Liver (tissue), 9 donors: Measurements from ENCODE around the gene PLXDC2. TPM values are rescaled to one million over a fixed set of nuclear protein-coding genes. Genes with fewer than 3 reads are reported as not detected.

Experiments
- DNase-seq: peaks from one replicate; pipeline ENCODE4 v3.0.0-alpha.2; 2017; ENCODE audit warnings: low spot score
- H3K27ac ChIP-seq, 2 donors: one replicate each; pipeline ENCODE4 v1.7.0; 2013; ENCODE audit warnings: inconsistent platforms in 2 of 2, low read length in 2 of 2, control low read depth in 1 of 2, low read depth in 1 of 2, mild to moderate bottlenecking in 1 of 2
- H3K27me3 ChIP-seq, 4 donors: one replicate each; pipeline versions ENCODE4 v1.6.1 to v1.7.0; 2013; ENCODE audit warnings: low read length in 3 of 4, inconsistent platforms in 1 of 4, mild to moderate bottlenecking in 1 of 4, moderate library complexity in 1 of 4; ENCODE audit not compliant: control insufficient read depth in 4 of 4, insufficient read depth in 4 of 4
- H3K36me3 ChIP-seq, 4 donors: one replicate each; pipeline versions ENCODE4 v1.6.1 to v1.7.0; 2013; ENCODE audit warnings: low read length in 3 of 4, mild to moderate bottlenecking in 3 of 4, low read depth in 1 of 4, moderate library complexity in 1 of 4; ENCODE audit not compliant: control insufficient read depth in 4 of 4, insufficient read depth in 3 of 4
- H3K4me1 ChIP-seq, 4 donors: one replicate each; pipeline versions ENCODE4 v1.6.1 to v1.7.0; 2013; ENCODE audit warnings: low read length in 3 of 4, mild to moderate bottlenecking in 3 of 4, moderate library complexity in 1 of 4; ENCODE audit not compliant: control insufficient read depth in 4 of 4, insufficient read depth in 4 of 4
- H3K4me3 ChIP-seq, 3 donors: one replicate each; pipeline versions ENCODE4 v1.6.1 to v1.7.0; 2013; ENCODE audit warnings: low read length in 3 of 3, control low read depth in 1 of 3, low read depth in 1 of 3, mild to moderate bottlenecking in 1 of 3
- H3K9ac ChIP-seq, 2 donors: one replicate each; pipeline ENCODE4 v1.7.0; 2013; ENCODE audit warnings: low read length in 2 of 2, mild to moderate bottlenecking in 2 of 2, moderate library complexity in 2 of 2, control low read depth in 1 of 2, low read depth in 1 of 2
- H3K9me3 ChIP-seq, 4 donors: one replicate each; pipeline versions ENCODE4 v1.6.1 to v1.7.0; 2013; ENCODE audit warnings: low read length in 3 of 4; ENCODE audit not compliant: control insufficient read depth in 4 of 4
- EGR1 ChIP-seq, 2 donors: IDR thresholded peaks; 2 replicates each; pipeline ENCODE4 v1.6.1; 2016 to 2018; ENCODE audit warnings: antibody characterized with exemption in 2 of 2, low read depth in 2 of 2
- FOXA1 ChIP-seq: IDR thresholded peaks from 2 replicates; pipeline ENCODE4 v1.6.1; 2016; ENCODE audit warnings: antibody characterized with exemption
- FOXA2 ChIP-seq: IDR thresholded peaks from 2 replicates; pipeline ENCODE4 v1.6.1; 2016; ENCODE audit warnings: antibody characterized with exemption
- HNF4A ChIP-seq, 2 donors: conservative IDR thresholded peaks; 2 replicates each; pipeline ENCODE4 v1.6.1; 2016; ENCODE audit warnings: antibody characterized with exemption in 2 of 2, mild to moderate bottlenecking in 2 of 2
- HNF4G ChIP-seq: IDR thresholded peaks from 2 replicates; pipeline ENCODE4 v1.6.1; 2016; ENCODE audit warnings: antibody characterized with exemption
- JUND ChIP-seq, 2 donors: IDR thresholded peaks; 2 replicates each; pipeline ENCODE4 v1.6.1; 2016; ENCODE audit warnings: antibody characterized with exemption in 2 of 2
- MAX ChIP-seq: IDR thresholded peaks from 2 replicates; pipeline ENCODE4 v1.6.1; 2016; ENCODE audit warnings: antibody characterized with exemption
- NR2F2 ChIP-seq: IDR thresholded peaks from 2 replicates; pipeline ENCODE4 v1.6.1; 2016; ENCODE audit warnings: antibody characterized with exemption
- REST ChIP-seq: IDR thresholded peaks from 2 replicates; pipeline ENCODE4 v1.6.1; 2016; ENCODE audit warnings: antibody characterized with exemption, mild to moderate bottlenecking
- RXRA ChIP-seq, 2 donors: IDR thresholded peaks; 2 replicates each; pipeline ENCODE4 v1.6.1; 2017 to 2018; ENCODE audit warnings: antibody characterized with exemption in 2 of 2, mild to moderate bottlenecking in 1 of 2
- SP1 ChIP-seq: IDR thresholded peaks from 2 replicates; pipeline ENCODE4 v1.6.1; 2018; ENCODE audit warnings: antibody characterized with exemption, mild to moderate bottlenecking
- TAF1 ChIP-seq: conservative IDR thresholded peaks from 2 replicates; pipeline ENCODE4 v1.6.1; 2016; ENCODE audit warnings: antibody characterized with exemption, mild to moderate bottlenecking
- YY1 ChIP-seq: IDR thresholded peaks from 2 replicates; pipeline ENCODE4 v1.6.1; 2016; ENCODE audit warnings: antibody characterized with exemption, mild to moderate bottlenecking
- ZBTB33 ChIP-seq: IDR thresholded peaks from 2 replicates; pipeline ENCODE4 v1.6.1; 2016; ENCODE audit warnings: antibody characterized with exemption
- WGBS: extraction: QIAGEN DNeasy Blood & Tissue Kit; methylation state at CpG from one replicate; pipeline ENCODE4 v1.1.7; 2013; 5-methylcytosine and 5-hydroxymethylcytosine counted together
- polyA plus RNA-seq, 2 donors: library from polyadenylated mRNA; stranded (reverse) in 1 of 2; unstranded in 1 of 2; fragments of 200-250 nt in 1 of 2; fragments of >200 nt in 1 of 2; fragmentation: Nextera tagmentation in 1 of 2; extraction: Ambion mirVana in 1 of 2; gene quantifications; one replicate each; pipeline versions ENCODE4 v1.2.1 to v1.2.3, GENCODE V29; 2013 to 2015
- total RNA-seq, 2 donors: library from RNA; depleted of rRNA; stranded (reverse); fragments of >200 nt; gene quantifications; one replicate each; pipeline ENCODE4 v1.2.3, GENCODE V29; 2014
- TF ChIP-seq, protein P1 (sequence below): fragments of 150-350 bp; IDR thresholded peaks from 2 replicates; pipeline ENCODE4 v1.5.1; 2017; ENCODE audit warnings: improper control_type of control experiment, low read depth, low read length; ENCODE audit not compliant: missing input control
- TF ChIP-seq, protein P2 (sequence below): IDR thresholded peaks from 2 replicates; pipeline ENCODE4 v1.6.1; 2016; ENCODE audit warnings: antibody characterized with exemption
- donor health status: healthy.
- donor health status: healthy.
- donor health status: healthy.
- donor health status: healthy.
- donor health status: healthy.

Gene PLXDC2
- total and polyA plus RNA-seq, 4 donors: 1.4 to 5.1 (median 2.4) TPM

DNA sequence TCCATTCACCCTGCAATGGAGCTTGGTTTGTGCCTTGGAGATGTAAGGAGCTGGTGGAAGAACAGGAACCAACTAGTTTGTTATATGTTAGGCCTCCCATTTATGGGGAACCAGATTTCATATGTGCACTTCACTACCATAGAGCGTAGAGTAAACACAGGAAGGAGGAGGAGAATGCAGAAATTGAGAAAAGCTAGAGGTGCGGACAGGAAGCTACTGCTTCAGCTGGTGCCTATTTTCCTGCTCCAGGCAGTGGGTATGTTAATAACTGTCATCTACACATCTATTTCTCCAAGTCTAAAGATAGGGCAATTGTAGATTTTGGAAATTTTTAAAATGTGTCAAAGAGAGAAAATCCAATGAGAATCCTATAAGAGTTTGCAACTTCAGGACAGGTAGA, 482.2 kb downstream of the PLXDC2 start:
- Histone ChIP-seq H3K36me3 (no peaks in the 10 kb centered on the region), H3K27me3 (no peaks in the 10 kb centered on the region), H3K9me3 (peaks cover 0 to 3% (median 0%) of the 10 kb centered on the region in 4 donors), H3K4me1 (no peaks in the 10 kb centered on the region), H3K27ac (no peak overlapping the region), H3K9ac (no peak overlapping the region), H3K4me3 (no peak overlapping the region)
- TF ChIP-seq TAF1 (no peak), YY1 (no peak), EGR1 (IDR thresholded peaks at IDR 0.05; ENCODE audit: low read depth in 2 of 2) (no peak), SP1 (no peak), HNF4G (no peak), ZBTB33 (no peak), MAX (no peak), NR2F2 (no peak), FOXA1 (no peak), JUND (IDR thresholded peaks at IDR 0.05) (no peak)
- TF ChIP-seq, protein P1, sequence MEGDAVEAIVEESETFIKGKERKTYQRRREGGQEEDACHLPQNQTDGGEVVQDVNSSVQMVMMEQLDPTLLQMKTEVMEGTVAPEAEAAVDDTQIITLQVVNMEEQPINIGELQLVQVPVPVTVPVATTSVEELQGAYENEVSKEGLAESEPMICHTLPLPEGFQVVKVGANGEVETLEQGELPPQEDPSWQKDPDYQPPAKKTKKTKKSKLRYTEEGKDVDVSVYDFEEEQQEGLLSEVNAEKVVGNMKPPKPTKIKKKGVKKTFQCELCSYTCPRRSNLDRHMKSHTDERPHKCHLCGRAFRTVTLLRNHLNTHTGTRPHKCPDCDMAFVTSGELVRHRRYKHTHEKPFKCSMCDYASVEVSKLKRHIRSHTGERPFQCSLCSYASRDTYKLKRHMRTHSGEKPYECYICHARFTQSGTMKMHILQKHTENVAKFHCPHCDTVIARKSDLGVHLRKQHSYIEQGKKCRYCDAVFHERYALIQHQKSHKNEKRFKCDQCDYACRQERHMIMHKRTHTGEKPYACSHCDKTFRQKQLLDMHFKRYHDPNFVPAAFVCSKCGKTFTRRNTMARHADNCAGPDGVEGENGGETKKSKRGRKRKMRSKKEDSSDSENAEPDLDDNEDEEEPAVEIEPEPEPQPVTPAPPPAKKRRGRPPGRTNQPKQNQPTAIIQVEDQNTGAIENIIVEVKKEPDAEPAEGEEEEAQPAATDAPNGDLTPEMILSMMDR: no peak
- TF ChIP-seq, protein P2, sequence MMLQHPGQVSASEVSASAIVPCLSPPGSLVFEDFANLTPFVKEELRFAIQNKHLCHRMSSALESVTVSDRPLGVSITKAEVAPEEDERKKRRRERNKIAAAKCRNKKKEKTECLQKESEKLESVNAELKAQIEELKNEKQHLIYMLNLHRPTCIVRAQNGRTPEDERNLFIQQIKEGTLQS: no peak
- WGBS: 80% methylated on average over 2 of the region's 2 CpGs
- DNase-seq: no peak

DNA sequence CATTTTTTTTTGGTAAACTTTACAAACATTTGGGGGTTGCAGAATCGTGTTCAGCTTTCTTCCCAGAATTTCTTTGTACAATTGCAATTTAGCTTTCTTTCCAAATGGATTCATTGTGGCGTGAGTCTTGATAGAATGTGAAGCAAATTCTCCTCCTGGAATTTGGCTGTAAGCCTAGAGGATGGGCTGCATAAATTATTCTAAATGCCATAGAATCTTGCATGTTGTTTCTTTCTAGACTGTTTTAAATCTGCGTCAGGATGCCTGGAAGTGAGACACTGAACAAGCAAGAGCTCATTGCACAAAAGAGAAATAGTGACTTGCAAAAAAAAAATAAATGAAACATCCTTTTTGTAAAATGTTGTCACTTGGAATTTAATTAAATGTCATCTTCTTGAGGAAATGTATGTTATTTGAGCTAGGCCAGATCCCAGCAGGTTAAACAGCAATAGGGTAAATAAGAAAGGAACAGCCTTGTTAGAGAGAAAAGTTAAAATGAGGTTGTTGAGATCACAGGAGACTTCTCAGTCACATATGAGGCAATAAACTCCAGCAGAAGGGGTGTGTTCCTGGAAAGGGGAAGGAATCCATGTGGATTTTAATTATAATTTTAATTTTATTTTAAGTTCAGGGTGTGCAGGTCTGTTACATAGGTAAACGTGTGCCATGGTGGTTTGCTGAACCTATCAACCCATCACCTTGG, 483.0 kb downstream of the PLXDC2 start:
- H3K9ac ChIP-seq: no peak overlapping the region
- H3K36me3 ChIP-seq: no peaks in the 10 kb centered on the region
- H3K4me3 ChIP-seq: no peak overlapping the region
- 70% methylated on average over 4 of the region's 4 CpGs for WGBS
- H3K4me1 ChIP-seq: no peaks in the 10 kb centered on the region
- DNase-seq: no peak
- H3K9me3 ChIP-seq: peaks cover 0 to 3% (median 0%) of the 10 kb centered on the region in 4 donors
- TF ChIP-seq JUND (IDR thresholded peaks at IDR 0.05): no peak
- no peak for TF ChIP-seq REST
- no peak for TF ChIP-seq NR2F2
- TF ChIP-seq YY1: no peak
- no peak for TF ChIP-seq TAF1
- TF ChIP-seq ZBTB33: no peak
- no peak for TF ChIP-seq HNF4A (conservative IDR thresholded peaks at IDR 0.05)
- TF ChIP-seq RXRA (IDR thresholded peaks at IDR 0.05): no peak
- TF ChIP-seq, protein P1: no peak
- no peak for TF ChIP-seq EGR1 (IDR thresholded peaks at IDR 0.05; ENCODE audit: low read depth in 2 of 2)
- TF ChIP-seq, protein P2: no peak
- no peak for TF ChIP-seq FOXA2
- TF ChIP-seq FOXA1: no peak
- no peaks in the 10 kb centered on the region for H3K27me3 ChIP-seq
- no peak overlapping the region for H3K27ac ChIP-seq
